ENCODE results near the gene NRXN3.

The NRXN3 gene

GRCh38 chr14:79493081-79493645 lies 1323.0 kb downstream of the NRXN3 start:
- no peak for TF ChIP-seq CTCF (IDR thresholded peaks at IDR 0.05; ENCODE audit: insufficient read depth, low read length, missing control alignments)
- DNase-seq (ENCODE audit: low read depth, low spot score), result no peak
- CTCF ChIA-PET, result no interaction called here
- POLR2A ChIA-PET, result no interaction called here
- H3K4me3 ChIP-seq (ENCODE audit: low read depth, low read length), result no peak overlapping the region

GRCh38 chr14:79496701-79497100 lies 1326.5 kb downstream of the NRXN3 start:
- DNase-seq (ENCODE audit: low read depth, low spot score), result no peak
- POLR2A ChIA-PET, result no interaction called here
- no peak overlapping the region for H3K4me3 ChIP-seq (ENCODE audit: low read depth, low read length)
- no peak for TF ChIP-seq CTCF (IDR thresholded peaks at IDR 0.05; ENCODE audit: insufficient read depth, low read length, missing control alignments)
- CTCF ChIA-PET, result interaction anchor here (1.3 kb wide), 1 partner anchor 8 kb away, joined by 4 read pairs; no protein-coding TSS in a partner anchor

- no peak for TF ChIP-seq CTCF (IDR thresholded peaks at IDR 0.05; ENCODE audit: insufficient read depth, low read length, missing control alignments)
- POLR2A ChIA-PET, result no interaction called here
- CTCF ChIA-PET, result interaction anchor here (2.1 kb wide), 1 partner anchor 10 kb away, joined by 10 read pairs; no protein-coding TSS in a partner anchor
- no peak for DNase-seq (ENCODE audit: low read depth, low spot score)
- H3K4me3 ChIP-seq (ENCODE audit: low read depth, low read length), result no peak overlapping the region
Observed at GRCh38 chr14:79500489-79500888, 1330.3 kb downstream of the NRXN3 start.

- ChIA-PET POLR2A (no interaction called here), CTCF (interaction anchor here (1.1 to 2.1 kb wide), 2 partner anchors 8 to 543 kb away, joined by 3 to 10 read pairs; no protein-coding TSS in a partner anchor)
- no peak for DNase-seq (ENCODE audit: low read depth, low spot score)
- TF ChIP-seq CTCF (IDR thresholded peaks at IDR 0.05; ENCODE audit: insufficient read depth, low read length, missing control alignments), result no peak
- no peak overlapping the region for H3K4me3 ChIP-seq (ENCODE audit: low read depth, low read length)
Observed at GRCh38 chr14:79502136-79502750, 1332.1 kb downstream of the NRXN3 start.

- ChIA-PET CTCF (no interaction called here), POLR2A (no interaction called here)
- no peak for TF ChIP-seq CTCF (IDR thresholded peaks at IDR 0.05; ENCODE audit: insufficient read depth, low read length, missing control alignments)
- DNase-seq (ENCODE audit: low read depth, low spot score), result no peak
- H3K4me3 ChIP-seq (ENCODE audit: low read depth, low read length), result no peak overlapping the region
Observed at GRCh38 chr14:79502751-79503148, 1332.6 kb downstream of the NRXN3 start.

- no peak for TF ChIP-seq CTCF (IDR thresholded peaks at IDR 0.05; ENCODE audit: insufficient read depth, low read length, missing control alignments)
- ChIA-PET POLR2A (interaction anchor here (0.6 to 0.9 kb wide), 2 partner anchors 27 to 1794 kb away, joined by 3 to 4 read pairs; no protein-coding TSS in a partner anchor), CTCF (interaction anchor here (0.6 to 2.3 kb wide), 2 partner anchors 9 to 12 kb away, joined by 3 to 10 read pairs; no protein-coding TSS in a partner anchor)
- DNase-seq (ENCODE audit: low read depth, low spot score), result peak; percentile 84
- H3K4me3 ChIP-seq (ENCODE audit: low read depth, low read length), result no peak overlapping the region
Observed at GRCh38 chr14:79510659-79511058, 1340.5 kb downstream of the NRXN3 start.
